K562 (cell line): ENCODE results near the gene ATL1. TPM values are rescaled to one million over a fixed set of nuclear protein-coding genes. Genes with fewer than 3 reads are reported as not detected.

ENCODE experiments used
- ATF7 ChIP-seq: fragments of 450-650 bp; IDR thresholded peaks from 2 replicates; pipeline ENCODE4 v1.7.1; 2014; ENCODE audit warnings: mild to moderate bottlenecking, moderate library complexity
- CC2D1A ChIP-seq: fragments of 450-650 bp; IDR thresholded peaks from 2 replicates; pipeline ENCODE4 v1.6.1; 2017; ENCODE audit warnings: mild to moderate bottlenecking
- FOXP1 ChIP-seq: sonication (generic); formaldehyde crosslinking; IDR thresholded peaks from 2 replicates; pipeline ENCODE4 v1.8.0; 2022; ENCODE audit warnings: mild to moderate bottlenecking, missing genetic modification reagents
- HCFC1 ChIP-seq: IDR thresholded peaks from 2 replicates; pipeline ENCODE4 v1.6.1; 2012; ENCODE audit warnings: low read depth, low read length, improper control_type of control experiment
- HNRNPLL ChIP-seq: fragments of 200-400 bp; formaldehyde crosslinking; IDR thresholded peaks from 2 replicates; pipeline ENCODE4 v1.6.1; 2017; ENCODE audit warnings: low read length, low read depth, mild to moderate bottlenecking; ENCODE audit not compliant: poor library complexity, severe bottlenecking
- KDM1A ChIP-seq, 2 experiments: fragments of 450-650 bp; IDR thresholded peaks; 2 replicates each; pipeline ENCODE4 v1.6.1; 2016; ENCODE audit warnings: mild to moderate bottlenecking in 2 of 2
- KLF6 ChIP-seq: fragments of 250-450 bp; sonication (Bioruptor Pico); IDR thresholded peaks from 2 replicates; pipeline ENCODE4 v1.4.0; 2020; ENCODE audit warnings: mild to moderate bottlenecking, moderate library complexity, borderline replicate concordance
- MCM2 ChIP-seq: fragments of 450-650 bp; IDR thresholded peaks from 2 replicates; pipeline ENCODE4 v1.6.1; 2017; ENCODE audit warnings: low read depth, mild to moderate bottlenecking
- NCOA4 ChIP-seq: fragments of 450-650 bp; IDR thresholded peaks from 2 replicates; pipeline ENCODE4 v1.6.1; 2018; ENCODE audit warnings: mild to moderate bottlenecking; ENCODE audit not compliant: partially characterized antibody
- NEUROD1 ChIP-seq: fragments of 150-350 bp; IDR thresholded peaks from 2 replicates; pipeline ENCODE4 v1.6.1; 2014; ENCODE audit warnings: borderline replicate concordance, low read length, low read depth; ENCODE audit not compliant: partially characterized antibody
- RBBP5 ChIP-seq: fragments of 200-600 bp; sonication (generic); IDR thresholded peaks from 2 replicates; pipeline ENCODE4 v1.6.1; 2012; ENCODE audit warnings: borderline replicate concordance, mild to moderate bottlenecking, low read length, control low read depth, inconsistent platforms; ENCODE audit not compliant: insufficient read depth, poor library complexity, severe bottlenecking
- RHOXF2B ChIP-seq: fragments of 250-450 bp; sonication (Bioruptor Pico); conservative IDR thresholded peaks from 2 replicates; pipeline ENCODE4 v1.5.1; 2021
- SREBF2 ChIP-seq: sonication (generic); formaldehyde crosslinking; IDR thresholded peaks from 2 replicates; pipeline ENCODE4 v1.4.0; 2020; ENCODE audit warnings: mild to moderate bottlenecking, missing genetic modification reagents
- SRF ChIP-seq, 2 experiments: fragments of 250-450, 450-650 bp in 1 of 2; sonication (Bioruptor Pico) in 1 of 2; sonication (generic) in 1 of 2; formaldehyde crosslinking; IDR thresholded peaks; 2 replicates each; pipeline versions ENCODE4 v1.5.0 to v1.5.1; 2020 to 2022; ENCODE audit warnings: mild to moderate bottlenecking in 1 of 2, missing genetic modification reagents in 1 of 2
- STAG1 ChIP-seq: sonication (generic); formaldehyde crosslinking; IDR thresholded peaks from 2 replicates; pipeline ENCODE4 v1.5.0; 2020; ENCODE audit warnings: missing genetic modification reagents, borderline replicate concordance
- TRIM24 ChIP-seq, 2 experiments: fragments of 450-650 bp; IDR thresholded peaks; 2 replicates each; pipeline ENCODE4 v1.6.1; 2016
- ZC3H4 ChIP-seq: sonication (generic); formaldehyde crosslinking; IDR thresholded peaks from 2 replicates; pipeline ENCODE4 v1.9.0; 2021; ENCODE audit warnings: missing genetic modification reagents, borderline replicate concordance
- ZFX ChIP-seq: sonication (generic); formaldehyde crosslinking; IDR thresholded peaks from 2 replicates; pipeline ENCODE4 v1.8.0; 2022; ENCODE audit warnings: mild to moderate bottlenecking, missing genetic modification reagents, moderate library complexity
- ZNF232 ChIP-seq: sonication (generic); formaldehyde crosslinking; IDR thresholded peaks from 2 replicates; pipeline ENCODE4 v1.8.0; 2022; ENCODE audit warnings: mild to moderate bottlenecking, missing genetic modification reagents
- ZNF586 ChIP-seq: fragments of 450-650 bp; formaldehyde crosslinking; conservative IDR thresholded peaks from 2 replicates; pipeline ENCODE4 v1.4.0; 2020; ENCODE audit warnings: mild to moderate bottlenecking, moderate library complexity
- ZNF695 ChIP-seq: fragments of 450-650 bp; formaldehyde crosslinking; IDR thresholded peaks from 2 replicates; pipeline ENCODE4 v1.4.0; 2020; ENCODE audit warnings: mild to moderate bottlenecking, moderate library complexity
- polyA plus RNA-seq, 8 experiments: library from polyadenylated mRNA; depleted of rRNA in 4 of 8; stranded (reverse) in 5 of 8; unstranded in 3 of 8; fragments of >200 nt; fragmentation: Nextera tagmentation in 2 of 8; fragmentation: Illumina TruSeq in 1 of 8; extraction: Ambion mirVana in 2 of 8; extraction: Trizol in 1 of 8; gene quantifications; 2 replicates each; pipeline versions ENCODE4 v1.2.1 to v1.2.3, GENCODE V29; 2011 to 2014; ENCODE audit warnings: inconsistent platforms in 1 of 8, missing spikeins in 1 of 8
- total RNA-seq, 7 experiments: library from RNA; depleted of rRNA in 6 of 7; stranded (reverse); fragments of >200 nt in 6 of 7; fragmentation: Illumina TruSeq in 2 of 7; extraction: Trizol in 2 of 7; gene quantifications; 2 replicates each; pipeline versions ENCODE4 v1.2.1 to v1.2.3, GENCODE V29; 2011 to 2021; ENCODE audit warnings: low replicate concordance in 1 of 7
- TF ChIP-seq, protein P1 (sequence below): sonication (generic); formaldehyde crosslinking; IDR thresholded peaks from 2 replicates; pipeline ENCODE4 v1.8.1; 2023; ENCODE audit warnings: mild to moderate bottlenecking, missing genetic modification reagents, moderate library complexity
- TF ChIP-seq, protein P2 (sequence below): fragments of 450-650 bp; IDR thresholded peaks from 2 replicates; pipeline ENCODE4 v1.7.1; 2018; ENCODE audit warnings: mild to moderate bottlenecking, low read depth; ENCODE audit not compliant: partially characterized antibody

The ATL1 gene
- total and polyA plus RNA-seq, 9 of the 15 experiments (the other 6 are each of a cell fraction or from before 2014, with no cell fraction given), result 0.04 to 0.16 (median 0.07) TPM; not detected in 4

DNA sequence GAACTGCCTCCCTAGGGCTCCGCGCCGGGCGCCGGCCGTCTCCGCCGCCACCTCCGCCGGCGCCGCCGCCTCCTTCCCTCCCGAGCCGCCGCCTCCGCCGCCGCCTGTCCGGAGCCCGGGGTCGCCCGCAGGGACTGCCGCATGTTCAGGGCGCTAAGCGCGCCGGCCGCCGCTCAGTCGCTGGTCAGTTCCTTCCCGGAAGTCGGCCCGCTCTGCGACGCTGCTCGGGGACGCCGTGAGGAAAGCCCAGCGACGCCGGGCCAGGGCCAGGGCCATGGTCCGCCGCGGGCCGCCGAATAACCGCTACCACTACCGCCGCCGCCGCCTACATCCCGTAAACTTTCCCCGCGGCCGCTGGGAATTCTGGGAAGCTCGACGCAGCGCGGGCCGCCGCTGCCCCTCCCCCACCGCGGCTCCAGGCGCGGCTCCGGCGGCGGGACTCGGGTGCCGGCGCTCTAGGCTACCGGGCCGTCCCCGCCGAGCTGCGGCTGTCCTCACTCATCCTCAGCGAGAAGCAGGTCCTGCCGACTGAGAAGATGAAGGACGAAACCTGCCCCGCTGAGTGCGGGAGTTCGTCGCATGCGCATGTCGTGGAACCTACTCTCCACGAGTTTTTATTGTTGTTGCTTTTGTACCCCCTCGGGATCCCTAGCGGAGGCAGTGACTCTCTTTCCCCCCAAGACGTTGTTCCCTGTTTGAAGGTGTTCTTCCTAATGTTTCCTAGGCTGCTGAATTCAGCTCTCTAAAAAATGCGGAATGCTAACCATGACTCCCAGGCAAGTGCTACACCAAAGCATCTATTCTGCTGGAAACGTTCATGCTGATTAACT is 108.3 kb downstream of the ATL1 start, which contains the start of gene SAV1 (continued):
- no peak for TF ChIP-seq SRF (CRISPR knock-in tag; IDR thresholded peaks at IDR 0.05)
- TF ChIP-seq RBBP5, result peak; percentile 85
- no peak; the same call in 1 of the 2 replicates for TF ChIP-seq FOXP1 (CRISPR knock-in tag)
- TF ChIP-seq, protein P1, sequence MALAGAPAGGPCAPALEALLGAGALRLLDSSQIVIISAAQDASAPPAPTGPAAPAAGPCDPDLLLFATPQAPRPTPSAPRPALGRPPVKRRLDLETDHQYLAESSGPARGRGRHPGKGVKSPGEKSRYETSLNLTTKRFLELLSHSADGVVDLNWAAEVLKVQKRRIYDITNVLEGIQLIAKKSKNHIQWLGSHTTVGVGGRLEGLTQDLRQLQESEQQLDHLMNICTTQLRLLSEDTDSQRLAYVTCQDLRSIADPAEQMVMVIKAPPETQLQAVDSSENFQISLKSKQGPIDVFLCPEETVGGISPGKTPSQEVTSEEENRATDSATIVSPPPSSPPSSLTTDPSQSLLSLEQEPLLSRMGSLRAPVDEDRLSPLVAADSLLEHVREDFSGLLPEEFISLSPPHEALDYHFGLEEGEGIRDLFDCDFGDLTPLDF (CRISPR knock-in tag), result no peak
- TF ChIP-seq ZNF695 (CRISPR knock-in tag), result no peak
- TF ChIP-seq KDM1A (IDR thresholded peaks at IDR 0.05), result no peak
- TF ChIP-seq ATF7, result peak; percentile 46; the same call in 1 of the 2 replicates
- TF ChIP-seq ZNF586 (CRISPR knock-in tag), result no peak
- no peak for TF ChIP-seq KLF6 (CRISPR knock-in tag)
- TF ChIP-seq MCM2, result no peak
- peak; percentile 6; the same call in 1 of the 2 replicates for TF ChIP-seq HCFC1
- TF ChIP-seq CC2D1A, result no peak
- no peak for TF ChIP-seq RHOXF2B
- TF ChIP-seq HNRNPLL, result peak; percentile 71
- TF ChIP-seq TRIM24 (IDR thresholded peaks at IDR 0.05), result peak in 1 of 2 experiments; percentile 31; a peak in 1 of 4 replicates
- no peak for TF ChIP-seq ZC3H4 (CRISPR knock-in tag)
- TF ChIP-seq STAG1 (CRISPR knock-in tag), result no peak
- TF ChIP-seq NEUROD1, result peak; percentile 50
- TF ChIP-seq, protein P2, sequence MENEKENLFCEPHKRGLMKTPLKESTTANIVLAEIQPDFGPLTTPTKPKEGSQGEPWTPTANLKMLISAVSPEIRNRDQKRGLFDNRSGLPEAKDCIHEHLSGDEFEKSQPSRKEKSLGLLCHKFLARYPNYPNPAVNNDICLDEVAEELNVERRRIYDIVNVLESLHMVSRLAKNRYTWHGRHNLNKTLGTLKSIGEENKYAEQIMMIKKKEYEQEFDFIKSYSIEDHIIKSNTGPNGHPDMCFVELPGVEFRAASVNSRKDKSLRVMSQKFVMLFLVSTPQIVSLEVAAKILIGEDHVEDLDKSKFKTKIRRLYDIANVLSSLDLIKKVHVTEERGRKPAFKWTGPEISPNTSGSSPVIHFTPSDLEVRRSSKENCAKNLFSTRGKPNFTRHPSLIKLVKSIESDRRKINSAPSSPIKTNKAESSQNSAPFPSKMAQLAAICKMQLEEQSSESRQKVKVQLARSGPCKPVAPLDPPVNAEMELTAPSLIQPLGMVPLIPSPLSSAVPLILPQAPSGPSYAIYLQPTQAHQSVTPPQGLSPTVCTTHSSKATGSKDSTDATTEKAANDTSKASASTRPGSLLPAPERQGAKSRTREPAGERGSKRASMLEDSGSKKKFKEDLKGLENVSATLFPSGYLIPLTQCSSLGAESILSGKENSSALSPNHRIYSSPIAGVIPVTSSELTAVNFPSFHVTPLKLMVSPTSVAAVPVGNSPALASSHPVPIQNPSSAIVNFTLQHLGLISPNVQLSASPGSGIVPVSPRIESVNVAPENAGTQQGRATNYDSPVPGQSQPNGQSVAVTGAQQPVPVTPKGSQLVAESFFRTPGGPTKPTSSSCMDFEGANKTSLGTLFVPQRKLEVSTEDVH, result peak; percentile 31
- no peak for TF ChIP-seq NCOA4
- TF ChIP-seq ZFX (CRISPR knock-in tag), result peak; percentile 83
- TF ChIP-seq ZNF232 (CRISPR knock-in tag), result no peak
- no peak for TF ChIP-seq SREBF2
